Spleen (tissue), 7 donors: ENCODE data around the gene RAB3IL1.

Experiments used
- POLR2A ChIP-seq, 3 donors: fragments of 450-650 bp; IDR thresholded peaks; one replicate each; pipeline ENCODE4 v1.5.1; 2017; ENCODE audit warnings: antibody characterized with exemption in 3 of 3, mild to moderate bottlenecking in 1 of 3
- TF ChIP-seq, protein P1 (sequence below), 11 experiments: fragments of 200-600 bp in 7 of 11; fragments of 450-650 bp in 4 of 11; sonication (generic) in 4 of 11; IDR thresholded peaks in 8 of 11; conservative IDR thresholded peaks in 3 of 11; 1 replicate in 7 of 11; 2 replicates in 4 of 11; pipeline versions ENCODE4 v1.4.0 to v1.8.0; 2016 to 2021; ENCODE audit warnings: antibody characterized with exemption in 11 of 11, inconsistent platforms in 4 of 11, mild to moderate bottlenecking in 1 of 11
- donor health status: DM: no; HTN: no; CAD: no; lungs with moderate emphysema.
- donor health status: DM: no; HTN: no; CAD: no.
- donor health status: DM: no; HTN: no; CAD: no.

GRCh38 chr11:61902313-61902712 is 15.1 kb downstream of the RAB3IL1 start:
- TF ChIP-seq, protein P1, sequence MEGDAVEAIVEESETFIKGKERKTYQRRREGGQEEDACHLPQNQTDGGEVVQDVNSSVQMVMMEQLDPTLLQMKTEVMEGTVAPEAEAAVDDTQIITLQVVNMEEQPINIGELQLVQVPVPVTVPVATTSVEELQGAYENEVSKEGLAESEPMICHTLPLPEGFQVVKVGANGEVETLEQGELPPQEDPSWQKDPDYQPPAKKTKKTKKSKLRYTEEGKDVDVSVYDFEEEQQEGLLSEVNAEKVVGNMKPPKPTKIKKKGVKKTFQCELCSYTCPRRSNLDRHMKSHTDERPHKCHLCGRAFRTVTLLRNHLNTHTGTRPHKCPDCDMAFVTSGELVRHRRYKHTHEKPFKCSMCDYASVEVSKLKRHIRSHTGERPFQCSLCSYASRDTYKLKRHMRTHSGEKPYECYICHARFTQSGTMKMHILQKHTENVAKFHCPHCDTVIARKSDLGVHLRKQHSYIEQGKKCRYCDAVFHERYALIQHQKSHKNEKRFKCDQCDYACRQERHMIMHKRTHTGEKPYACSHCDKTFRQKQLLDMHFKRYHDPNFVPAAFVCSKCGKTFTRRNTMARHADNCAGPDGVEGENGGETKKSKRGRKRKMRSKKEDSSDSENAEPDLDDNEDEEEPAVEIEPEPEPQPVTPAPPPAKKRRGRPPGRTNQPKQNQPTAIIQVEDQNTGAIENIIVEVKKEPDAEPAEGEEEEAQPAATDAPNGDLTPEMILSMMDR (IDR thresholded peaks at IDR 0.05 in 8 of 11, conservative IDR thresholded peaks at IDR 0.05 in 3 of 11) = no peak
- no peak for TF ChIP-seq POLR2A (IDR thresholded peaks at IDR 0.05)
